HepG2 (cell line): Measurements from ENCODE around the gene ZAR1L. TPM values are rescaled to one million over a fixed set of nuclear protein-coding genes. Genes with fewer than 3 reads are reported as not detected.

Experiments used
- ATAC-seq: fragments of 200-7000 bp; cut with Tn5 transposase; 3 replicates; pipeline ENCODE4 v1.9.1; 2020; ENCODE audit warnings: mild to moderate bottlenecking, moderate library complexity
- BruUV-seq: library from RNA; stranded (reverse); fragments of 400-500 nt; replicated peaks from 2 replicates; lab custom pipeline; 2021; lab: Mats Ljungman, UMichigan
- CTCF ChIA-PET: fragments of 300-600 bp; formaldehyde crosslinking; extraction: SDS; loops from one replicate; lab custom pipeline; 2021; ENCODE audit warnings: low total read pairs, inconsistent platforms, low intra/inter-chr PET ratio; lab: Yijun Ruan, JAX
- POLR2A ChIA-PET: fragments of 350-600 bp; sonication (Branson Sonifier 250); formaldehyde crosslinking; loops from one replicate; lab custom pipeline; 2020; ENCODE audit warnings: antibody characterized with exemption, inconsistent platforms; lab: Yijun Ruan, JAX
- DNase-seq: peaks from one replicate; pipeline ENCODE4 v3.0.0-alpha.2; 2015; ENCODE audit warnings: low spot score
- FAIRE-seq: peaks from 3 replicates; lab custom pipeline; 2011; peaks lifted over from hg19 to GRCh38; lab: Jason Lieb, UNC
- H2AFZ ChIP-seq: one replicate; pipeline ENCODE4 v1.6.1; 2011; ENCODE audit warnings: low read length, inconsistent platforms
- H3K27ac ChIP-seq: fragments of 300-600 bp; 3 replicates; pipeline ENCODE4 v1.8.0; 2011; ENCODE audit warnings: mixed run types, mild to moderate bottlenecking, mixed read lengths, low read length, inconsistent platforms; ENCODE audit not compliant: insufficient read depth; ENCODE audit errors: extremely low read length
- H3K27me3 ChIP-seq, 2 experiments: fragments of 200-600 bp in 1 of 2; 2 replicates in 1 of 2; 3 replicates in 1 of 2; pipeline versions ENCODE4 v1.6.0 to v1.8.0; 2011; ENCODE audit warnings: low read length in 2 of 2, mild to moderate bottlenecking in 2 of 2, moderate library complexity in 2 of 2, inconsistent platforms in 1 of 2; ENCODE audit not compliant: insufficient read depth in 2 of 2, control insufficient read depth in 1 of 2
- H3K36me3 ChIP-seq, 2 experiments: fragments of 200-600 bp in 1 of 2; replicated peaks in 1 of 2; 2 replicates in 1 of 2; 3 replicates in 1 of 2; pipeline versions ENCODE4 v1.5.1 to v1.8.0; 2011; ENCODE audit warnings: low read length in 2 of 2, inconsistent platforms in 1 of 2; ENCODE audit not compliant: insufficient read depth in 2 of 2, control insufficient read depth in 1 of 2
- H3K4me1 ChIP-seq: 2 replicates; pipeline ENCODE4 v1.5.1; 2012; ENCODE audit warnings: low read length, inconsistent platforms; ENCODE audit not compliant: insufficient read depth
- H3K4me2 ChIP-seq: 2 replicates; pipeline ENCODE4 v1.6.0; 2011; ENCODE audit warnings: low read depth, low read length, inconsistent platforms
- H3K4me3 ChIP-seq, 3 experiments: fragments of 200-600 bp in 1 of 3; sonication (generic), shearing (Covaris generic) in 1 of 3; replicated peaks in 1 of 3; 2 replicates each; pipeline ENCODE4 v1.5.1; 2011 to 2016; ENCODE audit warnings: low read length in 3 of 3, inconsistent platforms in 2 of 3, low read depth in 2 of 3, mild to moderate bottlenecking in 2 of 3, control low read depth in 1 of 3, mixed read lengths in 1 of 3; ENCODE audit not compliant: insufficient read depth in 1 of 3
- H3K79me2 ChIP-seq: one replicate; pipeline ENCODE4 v1.6.1; 2011; ENCODE audit warnings: low read length, inconsistent platforms; ENCODE audit not compliant: insufficient read depth
- H3K9ac ChIP-seq: 2 replicates; pipeline ENCODE4 v1.6.0; 2011; ENCODE audit warnings: mild to moderate bottlenecking, low read depth, low read length, inconsistent platforms; ENCODE audit not compliant: insufficient read depth
- H3K9me3 ChIP-seq: 2 replicates; pipeline ENCODE4 v1.5.1; 2012; ENCODE audit warnings: mild to moderate bottlenecking, low read length
- H4K20me1 ChIP-seq: 2 replicates; pipeline ENCODE4 v1.6.0; 2011; ENCODE audit warnings: inconsistent platforms, mild to moderate bottlenecking, low read length, moderate library complexity; ENCODE audit not compliant: insufficient read depth
- CC2D1A ChIP-seq: sonication (generic); formaldehyde crosslinking; IDR thresholded peaks from 2 replicates; pipeline ENCODE4 v1.8.1; 2023; ENCODE audit warnings: mild to moderate bottlenecking, missing genetic modification reagents
- CTCF ChIP-seq: sonication (generic); formaldehyde crosslinking; IDR thresholded peaks from 2 replicates; pipeline ENCODE4 v1.5.0; 2020; ENCODE audit warnings: mild to moderate bottlenecking, missing genetic modification reagents, moderate library complexity
- DNMT3B ChIP-seq: conservative IDR thresholded peaks from 2 replicates; pipeline ENCODE4 v1.6.1; 2016; ENCODE audit warnings: missing biosample characterization, control low read depth
- GRHL1 ChIP-seq: sonication (generic); formaldehyde crosslinking; conservative IDR thresholded peaks from 2 replicates; pipeline ENCODE4 v1.8.0; 2022; ENCODE audit warnings: missing genetic modification reagents
- SMC3 ChIP-seq: IDR thresholded peaks from 2 replicates; pipeline ENCODE4 v1.6.1; 2011; ENCODE audit warnings: low read length, improper control_type of control experiment
- ZBTB49 ChIP-seq: sonication (generic); formaldehyde crosslinking; IDR thresholded peaks from 2 replicates; pipeline ENCODE4 v1.4.0; 2020; ENCODE audit warnings: missing genetic modification reagents, borderline replicate concordance
- ZMYM4 ChIP-seq: sonication (generic); formaldehyde crosslinking; IDR thresholded peaks from 2 replicates; pipeline ENCODE4 v1.8.1; 2023; ENCODE audit warnings: mild to moderate bottlenecking, missing genetic modification reagents
- ZNF326 ChIP-seq: sonication (generic); formaldehyde crosslinking; IDR thresholded peaks from 2 replicates; pipeline ENCODE4 v1.4.0; 2020; ENCODE audit warnings: missing genetic modification reagents, borderline replicate concordance
- ZNF337 ChIP-seq: sonication (generic); formaldehyde crosslinking; IDR thresholded peaks from 2 replicates; pipeline ENCODE4 v1.5.1; 2020; ENCODE audit warnings: missing genetic modification reagents, low read depth, mild to moderate bottlenecking, borderline replicate concordance
- ZNF589 ChIP-seq: sonication (generic); formaldehyde crosslinking; conservative IDR thresholded peaks from 2 replicates; pipeline ENCODE4 v1.8.0; 2022; ENCODE audit warnings: mild to moderate bottlenecking, moderate library complexity, missing genetic modification reagents
- ZNF639 ChIP-seq: conservative IDR thresholded peaks from 2 replicates; pipeline ENCODE4 v1.6.1; 2018; ENCODE audit warnings: missing genetic modification reagents
- WGBS: methylation state at CpG from one replicate; pipeline ENCODE4 v1.1.6; 2017; ENCODE audit warnings: low lambda C conversion rate; 5-methylcytosine and 5-hydroxymethylcytosine counted together
- in situ Hi-C: cut with HindIII; loops from 2 replicates; pipeline ENCODE4 v1.10.0; 2017; ENCODE audit warnings: low pct_unique_long_range_greater_than_20kb; ENCODE audit not compliant: extremely low pct_ligation_motif_present
- intact Hi-C: fragments of 100-400 bp; cut with micrococcal nuclease; formaldehyde crosslinking; loops from one replicate; pipeline ENCODE4 v1.10.0; 2022; ENCODE audit not compliant: unreplicated experiment
- polyA plus RNA-seq, 8 experiments: library from polyadenylated mRNA; depleted of rRNA in 3 of 8; stranded (reverse) in 7 of 8; unstranded in 1 of 8; fragments of >200 nt; fragmentation: Illumina TruSeq in 4 of 8; extraction: Trizol in 4 of 8; gene quantifications; 2 replicates each; pipeline versions ENCODE4 v1.2.1 to v1.2.3, GENCODE V29; 2011 to 2016; ENCODE audit warnings: low read depth in 4 of 8, missing spikeins in 1 of 8, mixed read lengths in 1 of 8; ENCODE audit not compliant: insufficient read depth in 1 of 8
- total RNA-seq, 5 experiments: library from RNA; depleted of rRNA; stranded (reverse); fragments of >200 nt; fragmentation: Illumina TruSeq; extraction: Trizol; gene quantifications; 2 replicates each; pipeline ENCODE4 v1.2.3, GENCODE V29; 2016; ENCODE audit warnings: low read depth in 1 of 5
- TF ChIP-seq, protein P1 (sequence below): sonication (generic); formaldehyde crosslinking; IDR thresholded peaks from 2 replicates; pipeline ENCODE4 v1.4.0; 2020; ENCODE audit warnings: low read depth, mild to moderate bottlenecking, missing genetic modification reagents

The ZAR1L gene
- total and polyA plus RNA-seq, 2 of the 13 experiments (the other 11 are each of a cell fraction or from before 2014, with no cell fraction given), result 0.09 TPM; not detected in 1

- TF ChIP-seq GRHL1 (CRISPR knock-in tag), result no peak
- TF ChIP-seq, protein P1, sequence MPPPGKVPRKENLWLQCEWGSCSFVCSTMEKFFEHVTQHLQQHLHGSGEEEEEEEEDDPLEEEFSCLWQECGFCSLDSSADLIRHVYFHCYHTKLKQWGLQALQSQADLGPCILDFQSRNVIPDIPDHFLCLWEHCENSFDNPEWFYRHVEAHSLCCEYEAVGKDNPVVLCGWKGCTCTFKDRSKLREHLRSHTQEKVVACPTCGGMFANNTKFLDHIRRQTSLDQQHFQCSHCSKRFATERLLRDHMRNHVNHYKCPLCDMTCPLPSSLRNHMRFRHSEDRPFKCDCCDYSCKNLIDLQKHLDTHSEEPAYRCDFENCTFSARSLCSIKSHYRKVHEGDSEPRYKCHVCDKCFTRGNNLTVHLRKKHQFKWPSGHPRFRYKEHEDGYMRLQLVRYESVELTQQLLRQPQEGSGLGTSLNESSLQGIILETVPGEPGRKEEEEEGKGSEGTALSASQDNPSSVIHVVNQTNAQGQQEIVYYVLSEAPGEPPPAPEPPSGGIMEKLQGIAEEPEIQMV, result no peak
- no peak for TF ChIP-seq ZNF337
- no peak for TF ChIP-seq CC2D1A (CRISPR knock-in tag)
- TF ChIP-seq ZNF589 (CRISPR knock-in tag), result no peak
These were observed 3.8 kb downstream of the ZAR1L start (continued) for GRCh38 chr13:32311188-32311897.

GRCh38 chr13:32310134-32310706 is 4.9 kb downstream of the ZAR1L start:
- CTCF ChIA-PET, result interaction anchor here (1.2 to 3.8 kb wide), 5 partner anchors 42 to 401 kb away, joined by 5 to 51 read pairs (median 8); no protein-coding TSS in a partner anchor
- in situ Hi-C loops, result loop anchor here (5.0 kb wide), 2 partner anchors 63 to 293 kb away; no protein-coding TSS in a partner anchor
- intact Hi-C loops, result loop anchor here (1.0 kb wide), 3 partner anchors 64 to 309 kb away; no protein-coding TSS in a partner anchor
- Histone ChIP-seq H3K4me1 (peaks cover 31% of the 10 kb centered on the region), H3K36me3 (no peaks in the 10 kb centered on the region), H2AFZ (peak overlapping the region; percentile 100), H3K4me3 (peak overlapping the region in 2 of 3 experiments; percentile 41 to 44; a peak in 3 of 6 replicates), H3K27me3 (no peaks in the 10 kb centered on the region), H4K20me1 (no peaks in the 10 kb centered on the region), H3K79me2 (no peaks in the 10 kb centered on the region), H3K9ac (peak overlapping the region; percentile 19; the same call in 1 of the 2 replicates), H3K9me3 (no peaks in the 10 kb centered on the region), H3K4me2 (peak overlapping the region; percentile 76), H3K27ac (peak overlapping the region; percentile 19)
- peak; percentile 93 for FAIRE-seq
- 13% methylated on average over 11 of the region's 12 CpGs for whole genome bisulfite sequencing
- BruUV-seq, result no TSS peak
- ATAC-seq, result peak; percentile 89
- POLR2A ChIA-PET, result no interaction called here
- peak; percentile 65 for DNase-seq
- no peak for TF ChIP-seq ZNF326 (CRISPR knock-in tag)
- TF ChIP-seq ZNF639 (CRISPR knock-in tag), result no peak
- no peak for TF ChIP-seq ZBTB49 (CRISPR knock-in tag)
- TF ChIP-seq DNMT3B (CRISPR knock-in tag), result no peak
- 0 out of 2 replicates have a peak, but pooled peaks have one; percentile 38 for TF ChIP-seq ZMYM4 (CRISPR knock-in tag)
- peak; percentile 83 for TF ChIP-seq SMC3
- peak; percentile 77 for TF ChIP-seq CTCF (CRISPR knock-in tag)
